Omental fat pad (tissue), 4 donors: ENCODE data around the gene DNM3. TPM values are rescaled to one million over a fixed set of nuclear protein-coding genes. Genes with fewer than 3 reads are reported as not detected.

Experiments used
- ATAC-seq: fragments of 150-250 bp; one replicate; pipeline ENCODE4 v1.9.1; 2016; ENCODE audit warnings: mild to moderate bottlenecking, moderate library complexity; ENCODE audit not compliant: low FRiP score
- DNase-seq: peaks from one replicate; pipeline ENCODE4 v3.0.0-alpha.2; 2019; ENCODE audit warnings: low spot score
- total RNA-seq, 4 donors: library from RNA; depleted of rRNA; stranded (reverse); fragments of >200 nt; gene quantifications; one replicate each; pipeline ENCODE4 v1.1.0, GENCODE V29; 2016
- TF ChIP-seq, protein P1 (sequence below), 3 donors: fragments of 450-650 bp; IDR thresholded peaks; one replicate each; pipeline ENCODE4 v1.5.1; 2016 to 2017; ENCODE audit warnings: antibody characterized with exemption in 3 of 3, mild to moderate bottlenecking in 3 of 3, moderate library complexity in 2 of 3

The DNM3 gene
- total RNA-seq, 4 donors from 2014 or later = 2.9 to 15.8 (median 5.5) TPM

DNA sequence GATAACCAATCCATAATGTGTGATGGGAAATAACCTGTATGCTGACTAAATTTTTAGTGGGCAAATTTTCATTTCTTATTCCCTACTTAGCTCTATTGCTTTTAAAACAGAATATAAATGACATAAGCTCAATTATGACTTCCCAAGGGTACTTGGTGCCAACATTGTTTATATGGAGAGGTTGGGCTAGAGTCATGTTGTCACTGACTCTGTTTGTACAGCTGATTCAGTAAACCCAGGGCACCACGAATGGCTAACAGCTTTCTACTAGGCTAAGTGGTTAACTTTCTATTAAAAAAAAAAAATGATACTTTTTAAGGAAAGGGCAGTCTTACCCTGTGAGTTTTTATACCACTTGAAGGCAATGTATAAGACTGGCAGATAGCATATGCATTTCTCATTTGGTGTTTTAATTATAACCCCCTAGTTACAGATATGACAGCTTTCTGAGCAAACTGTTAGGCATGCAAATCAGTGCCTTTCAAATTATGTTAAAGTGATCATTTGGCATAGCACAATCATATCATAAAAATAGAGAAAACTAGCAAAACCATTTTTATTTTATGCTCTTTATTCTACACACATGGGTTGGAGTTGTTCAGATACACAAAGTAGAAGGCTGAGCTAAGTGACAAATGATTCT is 147.1 kb downstream of the DNM3 start:
- TF ChIP-seq, protein P1, sequence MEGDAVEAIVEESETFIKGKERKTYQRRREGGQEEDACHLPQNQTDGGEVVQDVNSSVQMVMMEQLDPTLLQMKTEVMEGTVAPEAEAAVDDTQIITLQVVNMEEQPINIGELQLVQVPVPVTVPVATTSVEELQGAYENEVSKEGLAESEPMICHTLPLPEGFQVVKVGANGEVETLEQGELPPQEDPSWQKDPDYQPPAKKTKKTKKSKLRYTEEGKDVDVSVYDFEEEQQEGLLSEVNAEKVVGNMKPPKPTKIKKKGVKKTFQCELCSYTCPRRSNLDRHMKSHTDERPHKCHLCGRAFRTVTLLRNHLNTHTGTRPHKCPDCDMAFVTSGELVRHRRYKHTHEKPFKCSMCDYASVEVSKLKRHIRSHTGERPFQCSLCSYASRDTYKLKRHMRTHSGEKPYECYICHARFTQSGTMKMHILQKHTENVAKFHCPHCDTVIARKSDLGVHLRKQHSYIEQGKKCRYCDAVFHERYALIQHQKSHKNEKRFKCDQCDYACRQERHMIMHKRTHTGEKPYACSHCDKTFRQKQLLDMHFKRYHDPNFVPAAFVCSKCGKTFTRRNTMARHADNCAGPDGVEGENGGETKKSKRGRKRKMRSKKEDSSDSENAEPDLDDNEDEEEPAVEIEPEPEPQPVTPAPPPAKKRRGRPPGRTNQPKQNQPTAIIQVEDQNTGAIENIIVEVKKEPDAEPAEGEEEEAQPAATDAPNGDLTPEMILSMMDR (IDR thresholded peaks at IDR 0.05) = no peak

DNA sequence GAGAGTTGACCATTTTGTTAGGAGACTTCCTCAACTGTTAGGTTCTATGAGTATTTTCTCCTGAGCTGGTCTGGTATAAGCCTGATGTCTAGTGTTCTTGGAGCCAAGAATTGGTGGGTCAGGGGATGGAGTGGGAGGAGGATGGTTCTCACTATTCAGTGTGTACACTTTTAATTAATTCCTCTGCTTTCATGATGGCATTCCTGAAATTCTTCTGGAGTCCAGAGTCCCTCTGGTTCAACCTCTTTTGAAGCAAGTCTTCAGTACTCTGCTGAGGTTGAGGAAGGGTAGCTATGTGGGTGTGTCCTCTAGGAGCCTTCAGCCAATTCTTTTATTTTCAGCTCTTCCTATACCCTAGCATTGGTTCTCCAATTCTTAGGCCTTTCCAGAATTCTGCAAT is 149.1 kb downstream of the DNM3 start:
- TF ChIP-seq, protein P1 (IDR thresholded peaks at IDR 0.05) = no peak
- no peak for DNase-seq
- ATAC-seq = no peak

More for the DNA sequence above, 147.1 kb downstream of the DNM3 start:
- DNase-seq (no peak), ATAC-seq (no peak)

- ATAC-seq = no peak
- TF ChIP-seq, protein P1 (IDR thresholded peaks at IDR 0.05) = no peak
- no peak for DNase-seq
Measured at GRCh38 chr1:171994293-171994692, 153.0 kb downstream of the DNM3 start.

DNA sequence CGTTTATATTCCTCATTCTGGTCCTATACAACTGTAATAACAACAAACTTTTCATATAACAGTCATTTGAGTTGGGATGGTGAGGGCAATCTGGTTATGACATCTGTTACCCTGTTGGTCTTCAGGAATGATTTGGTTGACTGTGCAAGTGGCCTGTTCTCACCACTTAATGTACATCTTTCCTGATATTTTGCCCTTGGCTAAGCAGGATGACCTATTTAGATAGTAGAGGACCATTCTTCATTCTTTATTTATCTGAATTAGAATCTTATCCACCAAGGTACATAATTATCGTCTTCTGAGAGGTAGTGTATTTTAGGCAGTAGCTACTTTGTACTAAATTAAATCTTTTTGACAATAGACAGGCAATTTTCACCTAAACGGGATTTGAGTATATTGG is 154.3 kb downstream of the DNM3 start:
- TF ChIP-seq, protein P1 (IDR thresholded peaks at IDR 0.05) = no peak
- DNase-seq (no peak), ATAC-seq (no peak)

GRCh38 chr1:171997936-171998335 is 156.6 kb downstream of the DNM3 start:
- no peak for ATAC-seq
- TF ChIP-seq, protein P1 (IDR thresholded peaks at IDR 0.05) = no peak
- DNase-seq = no peak

DNA sequence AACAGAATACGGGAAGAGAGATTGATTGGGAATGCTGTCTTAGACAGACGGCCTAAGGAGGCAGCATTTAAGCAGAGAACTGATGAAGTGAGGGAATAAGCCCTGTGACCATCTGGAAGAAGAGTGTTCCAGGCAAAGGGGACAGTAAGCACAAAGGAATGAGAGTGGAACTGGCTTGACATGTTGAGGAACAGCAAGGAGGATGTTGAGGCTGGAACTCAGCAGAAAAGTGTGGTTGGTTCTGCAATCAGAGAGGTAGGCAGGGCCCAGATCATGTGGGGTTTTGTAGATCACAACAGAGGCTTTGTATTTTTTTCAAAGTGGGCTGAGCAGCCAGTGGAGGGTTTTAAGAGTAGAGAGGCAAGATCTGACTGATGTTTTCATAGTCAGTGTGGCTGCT is 157.4 kb downstream of the DNM3 start:
- TF ChIP-seq, protein P1 (IDR thresholded peaks at IDR 0.05) = no peak
- ATAC-seq (no peak), DNase-seq (no peak)

DNA sequence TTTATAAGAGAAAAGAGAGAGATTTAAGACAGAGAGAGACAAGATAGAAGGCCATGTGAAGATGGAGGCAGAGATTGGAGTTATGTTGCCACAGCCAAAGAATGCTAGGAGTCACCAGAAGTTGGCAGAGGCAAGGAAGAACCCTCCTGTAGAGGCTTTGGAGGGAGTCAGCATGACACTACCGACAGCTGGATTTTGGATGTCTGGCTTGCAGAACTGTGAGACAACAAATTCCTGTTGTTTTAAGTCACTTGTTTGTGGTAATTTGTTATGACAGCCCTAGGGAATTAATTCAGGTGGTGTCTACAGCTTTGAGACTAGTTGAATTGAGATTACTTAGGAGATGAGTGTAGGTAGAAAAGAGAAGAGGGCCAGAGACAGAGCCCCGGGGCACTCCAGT is 158.5 kb downstream of the DNM3 start:
- DNase-seq = no peak
- TF ChIP-seq, protein P1 (IDR thresholded peaks at IDR 0.05) = no peak
- ATAC-seq = no peak
